Stimulated activated CD4-positive, alpha-beta T cell treated with anti-CD3 and anti-CD28 coated beads, Interleukin-1b, Interleukin-23, amount 100 ng/mL, for 24 hours (primary cell): ENCODE data around the gene IRGC.
"Not testable (repeated sequence)": the region's sequence is repeated elsewhere in the genome, so short reads cannot be mapped to it uniquely, and the experiment has no call there.

Source experiments
- DNase-seq, 4 experiments: peaks; one replicate each; pipeline ENCODE4 v3.0.0-alpha.2; 2020; ENCODE audit warnings: low read depth in 4 of 4, low spot score in 1 of 4

Gene IRGC

GRCh38 chr19:43715776-43716175 is at the start of gene IRGC:
TSS of gene IRGC (plus strand) at chr19:43716076. CDS start at chr19:43718559, 2,483 bp downstream.
- DNase-seq: no peak

GRCh38 chr19:43667126-43667875 is 48.6 kb upstream of the IRGC start:
- no peak for DNase-seq

GRCh38 chr19:43667876-43668405 is 47.9 kb upstream of the IRGC start:
- DNase-seq: no peak

GRCh38 chr19:43668406-43669109 is 47.3 kb upstream of the IRGC start:
- peak; percentile 91 to 94 (median 92) for DNase-seq

GRCh38 chr19:43672061-43672679 is 43.7 kb upstream of the IRGC start:
- no peak for DNase-seq

GRCh38 chr19:43673637-43674036 is 42.2 kb upstream of the IRGC start:
- DNase-seq: no peak

GRCh38 chr19:43674183-43674582 is 41.7 kb upstream of the IRGC start:
- no peak for DNase-seq

- DNase-seq: no peak
Observed at GRCh38 chr19:43674596-43674995, 41.3 kb upstream of the IRGC start.

- DNase-seq: no peak
Observed at GRCh38 chr19:43675269-43675879, 40.5 kb upstream of the IRGC start.

- no peak for DNase-seq
Observed at GRCh38 chr19:43675906-43676305, 40.0 kb upstream of the IRGC start.

- no peak for DNase-seq
Observed at GRCh38 chr19:43678512-43679261, 37.2 kb upstream of the IRGC start.

- no peak for DNase-seq
Observed at GRCh38 chr19:43681821-43682220, 34.1 kb upstream of the IRGC start.

- not testable (repeated sequence) for DNase-seq
Observed at GRCh38 chr19:43682269-43682668, 33.6 kb upstream of the IRGC start.

GRCh38 chr19:43682824-43683661 is 32.8 kb upstream of the IRGC start:
- no peak for DNase-seq

- DNase-seq: no peak
Observed at GRCh38 chr19:43683905-43684304, 32.0 kb upstream of the IRGC start.

- no peak for DNase-seq
Observed at GRCh38 chr19:43684326-43684725, 31.6 kb upstream of the IRGC start.

GRCh38 chr19:43687660-43687997 is 28.2 kb upstream of the IRGC start:
- no peak for DNase-seq

- DNase-seq: no peak
Observed at GRCh38 chr19:43688059-43688701, 27.7 kb upstream of the IRGC start.

GRCh38 chr19:43690444-43690843 is 25.4 kb upstream of the IRGC start:
- no peak for DNase-seq
